Measurements from ENCODE around the gene OR51B4.

DNA sequence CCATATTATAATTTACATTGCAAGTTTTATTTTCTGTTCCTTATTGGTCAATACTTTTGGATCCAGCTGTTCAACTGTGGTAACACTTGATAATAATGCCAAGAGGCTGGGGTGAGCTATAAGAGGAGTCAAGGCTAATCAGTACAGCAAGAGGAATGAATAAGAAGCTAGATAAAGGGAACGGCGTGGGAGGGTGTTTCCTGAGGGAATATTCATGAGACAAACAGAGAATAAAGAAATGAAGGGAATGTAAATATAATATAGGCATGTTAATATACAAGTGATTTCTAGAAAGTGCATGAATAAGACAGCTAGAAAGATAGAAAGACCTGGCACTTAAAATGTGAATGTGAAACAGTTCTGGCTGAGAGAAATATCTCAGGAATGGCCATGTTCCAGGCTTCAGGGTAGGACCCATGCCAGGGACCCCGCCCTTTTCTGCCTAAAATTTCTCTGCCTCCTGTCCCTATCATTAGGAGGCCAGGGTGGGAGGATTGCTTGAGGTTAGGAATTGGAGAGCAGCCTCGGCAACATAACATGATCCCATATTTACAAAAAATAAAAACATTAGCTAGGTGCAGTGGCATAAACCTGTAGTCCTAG is 3.9 kb downstream of the OR51B4 start:
- TF ChIP-seq TAF1 (IDR thresholded peaks at IDR 0.05; ENCODE audit: low read depth, low read length) (no peak), POLR2A (IDR thresholded peaks at IDR 0.05; ENCODE audit: low read depth, low read length) (no peak)
